Measurements from ENCODE around the gene ROCK2. TPM values are rescaled to one million over a fixed set of nuclear protein-coding genes. Genes with fewer than 3 reads are reported as not detected.

The ROCK2 gene
- total and polyA plus RNA-seq, 2 donors (not counting 1 experiment from before 2014, with no cell fraction given) = 2.3 to 30.2 TPM

- H4K20me1 ChIP-seq (ENCODE audit: control insufficient read depth, insufficient read depth, low read length, poor library complexity, severe bottlenecking) = peaks cover 8% of the 10 kb centered on the region
- no peaks in the 10 kb centered on the region for H3K9me3 Mint-ChIP-seq (ENCODE audit: insufficient read depth)
- peaks cover 55% of the 10 kb centered on the region for H3K79me2 ChIP-seq (ENCODE audit: control insufficient read depth, insufficient read depth, low read length)
- TF ChIP-seq CTCF (IDR thresholded peaks at IDR 0.05) (no peak), EZH2 (IDR thresholded peaks at IDR 0.05; ENCODE audit: borderline replicate concordance, insufficient read depth, low read depth, low read length, poor library complexity, severe bottlenecking) (no peak)
- peaks cover 15% of the 10 kb centered on the region for H3K4me1 Mint-ChIP-seq
- H3K4me1 ChIP-seq (ENCODE audit: control insufficient read depth in 2 of 2, insufficient read depth in 2 of 2, low read length in 2 of 2) = peaks cover 4 to 7% of the 10 kb centered on the region in 2 donors
- ChIA-PET CTCF (no interaction called here), POLR2A (no interaction called here)
- H3K4me3 ChIP-seq (ENCODE audit: control extremely low read depth in 1 of 5, extremely low read depth in 1 of 5, insufficient read depth in 1 of 5, low read depth in 2 of 5, low read length in 4 of 5) = no peak overlapping the region
- intact Hi-C loops (cut with micrococcal nuclease) = no loop called here
- DNase-seq = no peak
- no peaks in the 10 kb centered on the region for H3K27me3 Mint-ChIP-seq
- no peak overlapping the region for H3K27ac Mint-ChIP-seq
- H3K9ac ChIP-seq (ENCODE audit: low read length) = no peak overlapping the region
- no peak overlapping the region for H3K4me3 Mint-ChIP-seq
- no peaks in the 10 kb centered on the region for H3K36me3 ChIP-seq (replicated peaks in 1 of 2; ENCODE audit: control extremely low read depth in 1 of 2, control insufficient read depth in 1 of 2, extremely low read depth in 1 of 2, insufficient read depth in 2 of 2, low read length in 1 of 2)
- no peaks in the 10 kb centered on the region for H3K27me3 ChIP-seq (replicated peaks in 1 of 4; ENCODE audit: control extremely low read depth in 1 of 4, control insufficient read depth in 3 of 4, insufficient read depth in 4 of 4, low read length in 3 of 4)
- H3K9me3 ChIP-seq (ENCODE audit: control extremely low read depth in 1 of 3, control insufficient read depth in 2 of 3, insufficient read depth in 1 of 3, low read length in 2 of 3) = no peaks in the 10 kb centered on the region
- no peak overlapping the region for H3K4me2 ChIP-seq (replicated peaks; ENCODE audit: low read depth, low read length, poor library complexity, severe bottlenecking)
- no peak overlapping the region for H2AFZ ChIP-seq (ENCODE audit: insufficient read depth, low read depth, low read length, poor library complexity, severe bottlenecking)
- no peak overlapping the region for H3K27ac ChIP-seq (ENCODE audit: low read length in 2 of 2)
- no CpG with 5 or more reads among the region's 2 CpGs for WGBS (ENCODE audit: insufficient coverage)
- ATAC-seq (ENCODE audit: low read depth) = no peak
Measured at GRCh38 chr2:11296401-11296800, 48.0 kb downstream of the ROCK2 start.

- Histone ChIP-seq H4K20me1 (ENCODE audit: control insufficient read depth, insufficient read depth, low read length, poor library complexity, severe bottlenecking) (peaks cover 17% of the 10 kb centered on the region), H3K27me3 (replicated peaks in 1 of 4; ENCODE audit: control extremely low read depth in 1 of 4, control insufficient read depth in 3 of 4, insufficient read depth in 4 of 4, low read length in 3 of 4) (no peaks in the 10 kb centered on the region), H3K36me3 (replicated peaks in 1 of 2; ENCODE audit: control extremely low read depth in 1 of 2, control insufficient read depth in 1 of 2, extremely low read depth in 1 of 2, insufficient read depth in 2 of 2, low read length in 1 of 2) (no peaks in the 10 kb centered on the region), H2AFZ (ENCODE audit: insufficient read depth, low read depth, low read length, poor library complexity, severe bottlenecking) (no peak overlapping the region), H3K9ac (ENCODE audit: low read length) (no peak overlapping the region), H3K27ac (ENCODE audit: low read length in 2 of 2) (peak overlapping the region in 1 of 2 donors; percentile 31), H3K79me2 (ENCODE audit: control insufficient read depth, insufficient read depth, low read length) (peaks cover 58% of the 10 kb centered on the region), H3K9me3 (ENCODE audit: control extremely low read depth in 1 of 3, control insufficient read depth in 2 of 3, insufficient read depth in 1 of 3, low read length in 2 of 3) (no peaks in the 10 kb centered on the region), H3K4me1 (ENCODE audit: control insufficient read depth in 2 of 2, insufficient read depth in 2 of 2, low read length in 2 of 2) (peaks cover 4 to 7% of the 10 kb centered on the region in 2 donors), H3K4me2 (replicated peaks; ENCODE audit: low read depth, low read length, poor library complexity, severe bottlenecking) (no peak overlapping the region), H3K4me3 (ENCODE audit: control extremely low read depth in 1 of 5, extremely low read depth in 1 of 5, insufficient read depth in 1 of 5, low read depth in 2 of 5, low read length in 4 of 5) (no peak overlapping the region)
- H3K27ac Mint-ChIP-seq = no peak overlapping the region
- no peaks in the 10 kb centered on the region for H3K27me3 Mint-ChIP-seq
- H3K4me1 Mint-ChIP-seq = peaks cover 30% of the 10 kb centered on the region
- no peak for TF ChIP-seq CTCF (IDR thresholded peaks at IDR 0.05)
- TF ChIP-seq EZH2 (IDR thresholded peaks at IDR 0.05; ENCODE audit: borderline replicate concordance, insufficient read depth, low read depth, low read length, poor library complexity, severe bottlenecking) = no peak
- DNase-seq = no peak
- ATAC-seq (ENCODE audit: low read depth) = no peak
- 92% methylated on average over 2 of the region's 3 CpGs for WGBS (ENCODE audit: insufficient coverage)
- no peak overlapping the region for H3K4me3 Mint-ChIP-seq
- ChIA-PET CTCF (no interaction called here), POLR2A (no interaction called here)
- no peaks in the 10 kb centered on the region for H3K9me3 Mint-ChIP-seq (ENCODE audit: insufficient read depth)
- intact Hi-C loops (cut with micrococcal nuclease) = no loop called here
Measured at GRCh38 chr2:11292464-11293255, 51.8 kb downstream of the ROCK2 start.
